Caki2 (cell line): ENCODE results near the gene HABP4. TPM values are rescaled to one million over a fixed set of nuclear protein-coding genes. Genes with fewer than 3 reads are reported as not detected.

Experiments used
- DNase-seq: peaks from one replicate; pipeline ENCODE4 v3.0.0-alpha.2; 2015; ENCODE audit warnings: low read depth
- in situ Hi-C: cut with HindIII; loops from 2 replicates; pipeline ENCODE4 v1.10.0; 2016; ENCODE audit warnings: low sequenced_read_pairs, low pct_unique_long_range_greater_than_20kb, mixed read lengths
- total RNA-seq: library from RNA; depleted of rRNA; stranded (reverse); fragments of >200 nt; shearing (Covaris generic); gene quantifications from 2 replicates; pipeline ENCODE4 v1.2.3, GENCODE V29; 2014; ENCODE audit warnings: low replicate concordance; rRNA removed

Gene HABP4, protein sequence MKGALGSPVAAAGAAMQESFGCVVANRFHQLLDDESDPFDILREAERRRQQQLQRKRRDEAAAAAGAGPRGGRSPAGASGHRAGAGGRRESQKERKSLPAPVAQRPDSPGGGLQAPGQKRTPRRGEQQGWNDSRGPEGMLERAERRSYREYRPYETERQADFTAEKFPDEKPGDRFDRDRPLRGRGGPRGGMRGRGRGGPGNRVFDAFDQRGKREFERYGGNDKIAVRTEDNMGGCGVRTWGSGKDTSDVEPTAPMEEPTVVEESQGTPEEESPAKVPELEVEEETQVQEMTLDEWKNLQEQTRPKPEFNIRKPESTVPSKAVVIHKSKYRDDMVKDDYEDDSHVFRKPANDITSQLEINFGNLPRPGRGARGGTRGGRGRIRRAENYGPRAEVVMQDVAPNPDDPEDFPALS
- total RNA-seq: 28.6 and 32.8 TPM in 2 replicates

DNA sequence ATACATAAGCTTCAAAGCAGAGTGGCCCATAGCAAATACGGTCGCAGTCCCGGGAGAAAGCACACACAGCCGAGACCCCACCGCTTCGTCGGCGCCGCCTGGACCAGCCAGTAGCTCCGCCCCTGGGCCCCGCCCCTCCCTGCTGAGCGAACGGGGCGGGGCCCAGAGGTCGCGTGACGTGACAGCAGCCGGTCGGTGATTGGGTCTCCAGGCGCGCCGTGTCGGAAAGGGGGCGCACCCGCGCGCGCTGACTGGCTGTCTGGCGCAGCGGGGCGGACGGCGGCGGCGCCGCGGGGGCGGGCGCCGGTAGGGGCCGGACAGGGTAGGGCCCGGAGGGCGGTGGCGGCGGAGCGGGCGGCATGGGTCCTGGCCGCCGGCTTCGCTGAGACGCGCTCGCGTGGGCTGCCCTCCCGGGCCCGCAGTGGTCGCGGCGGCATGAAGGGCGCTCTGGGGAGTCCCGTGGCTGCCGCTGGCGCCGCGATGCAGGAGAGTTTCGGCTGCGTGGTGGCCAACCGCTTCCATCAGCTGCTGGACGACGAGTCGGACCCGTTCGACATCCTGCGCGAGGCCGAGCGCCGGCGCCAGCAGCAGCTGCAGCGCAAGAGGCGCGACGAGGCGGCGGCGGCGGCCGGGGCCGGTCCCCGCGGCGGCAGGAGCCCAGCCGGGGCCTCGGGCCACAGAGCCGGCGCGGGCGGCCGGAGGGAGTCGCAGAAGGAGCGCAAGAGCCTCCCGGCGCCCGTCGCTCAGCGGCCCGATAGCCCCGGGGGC is at the start of gene HABP4:
TSS of gene HABP4 (plus strand) at position 325 of the 768 bp plus-strand sequence. CDS start at position 436, 111 bp downstream.
- in situ Hi-C loops: no loop called here
- peak; percentile 93 for DNase-seq

DNA sequence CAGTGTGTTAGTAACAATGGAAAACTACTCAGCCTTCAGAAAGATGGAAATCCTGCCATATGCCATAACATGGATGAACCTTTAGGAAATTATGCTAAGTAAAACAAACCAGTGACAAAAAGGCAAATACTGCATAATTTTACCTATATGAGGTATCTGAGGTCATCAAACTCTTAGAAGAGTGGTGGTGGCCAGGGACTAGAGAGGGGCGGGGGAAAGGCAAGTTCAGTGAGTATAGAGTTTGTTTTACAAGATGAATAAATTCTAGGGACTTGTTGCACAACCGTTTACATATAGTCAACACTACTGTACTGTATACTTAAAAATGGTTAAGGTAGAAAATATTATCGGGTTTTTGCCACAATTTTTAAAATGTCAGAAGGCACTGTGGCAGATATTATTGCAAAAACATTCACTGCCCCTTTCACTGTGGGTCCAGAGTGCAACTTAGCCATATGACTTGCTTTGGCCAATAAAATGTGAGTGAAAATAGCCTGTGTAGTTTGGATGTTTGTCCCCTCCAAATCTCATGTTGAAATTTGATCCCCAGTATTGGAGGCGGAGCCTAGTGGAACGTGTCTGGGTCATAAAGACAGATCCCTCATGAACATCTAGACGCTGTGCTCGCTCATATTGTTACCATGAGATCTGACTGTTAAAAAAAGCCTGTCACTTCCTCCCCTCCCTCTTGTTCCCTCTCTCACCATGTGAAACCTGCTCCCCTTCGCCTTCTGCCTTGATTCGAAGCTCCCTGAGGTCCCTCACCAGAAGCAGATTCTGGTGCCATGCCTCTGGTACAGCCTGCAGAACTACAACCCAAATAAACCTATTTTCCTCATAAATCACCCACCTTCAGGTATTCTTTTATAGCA is 41.3 kb upstream of the HABP4 start:
- in situ Hi-C loops: no loop called here
- DNase-seq: no peak

- in situ Hi-C loops: no loop called here
- DNase-seq: no peak
These were observed 38.7 kb upstream of the HABP4 start for GRCh38 chr9:96411129-96411838.

DNA sequence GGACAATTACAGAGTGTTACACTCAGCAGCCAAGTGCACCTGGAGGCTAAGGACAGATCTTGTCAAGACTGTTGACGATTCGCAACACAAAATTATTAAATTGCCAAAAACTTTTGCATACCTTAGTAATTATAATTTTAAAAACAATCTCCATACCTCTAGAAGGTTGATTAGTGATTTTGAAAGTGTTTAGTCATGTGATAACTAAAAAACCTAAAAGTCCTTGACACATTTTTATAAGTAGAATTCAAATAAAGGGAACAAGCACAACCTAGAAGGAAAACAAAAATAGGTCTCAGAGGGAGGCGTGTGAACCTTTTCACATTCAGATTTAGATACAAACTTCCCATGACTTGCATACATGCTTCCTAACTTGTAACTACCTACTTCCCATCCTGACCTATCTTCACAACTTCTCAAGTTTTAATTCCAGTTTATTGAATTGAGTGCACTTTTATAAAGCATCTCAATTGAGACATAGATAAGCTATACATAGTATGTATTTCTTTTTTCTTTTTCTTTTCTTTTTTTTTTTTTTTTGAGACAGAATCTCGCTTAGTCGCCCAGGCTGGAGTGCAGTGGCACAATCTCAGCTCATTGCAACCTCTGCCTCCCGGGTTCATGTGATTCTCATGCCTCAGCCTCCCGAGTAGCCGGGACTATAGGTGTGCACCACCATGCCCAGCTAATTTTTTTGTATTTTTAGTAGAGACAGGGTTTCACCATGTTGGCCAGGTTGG is 37.6 kb upstream of the HABP4 start:
- in situ Hi-C loops: no loop called here
- no peak for DNase-seq

DNA sequence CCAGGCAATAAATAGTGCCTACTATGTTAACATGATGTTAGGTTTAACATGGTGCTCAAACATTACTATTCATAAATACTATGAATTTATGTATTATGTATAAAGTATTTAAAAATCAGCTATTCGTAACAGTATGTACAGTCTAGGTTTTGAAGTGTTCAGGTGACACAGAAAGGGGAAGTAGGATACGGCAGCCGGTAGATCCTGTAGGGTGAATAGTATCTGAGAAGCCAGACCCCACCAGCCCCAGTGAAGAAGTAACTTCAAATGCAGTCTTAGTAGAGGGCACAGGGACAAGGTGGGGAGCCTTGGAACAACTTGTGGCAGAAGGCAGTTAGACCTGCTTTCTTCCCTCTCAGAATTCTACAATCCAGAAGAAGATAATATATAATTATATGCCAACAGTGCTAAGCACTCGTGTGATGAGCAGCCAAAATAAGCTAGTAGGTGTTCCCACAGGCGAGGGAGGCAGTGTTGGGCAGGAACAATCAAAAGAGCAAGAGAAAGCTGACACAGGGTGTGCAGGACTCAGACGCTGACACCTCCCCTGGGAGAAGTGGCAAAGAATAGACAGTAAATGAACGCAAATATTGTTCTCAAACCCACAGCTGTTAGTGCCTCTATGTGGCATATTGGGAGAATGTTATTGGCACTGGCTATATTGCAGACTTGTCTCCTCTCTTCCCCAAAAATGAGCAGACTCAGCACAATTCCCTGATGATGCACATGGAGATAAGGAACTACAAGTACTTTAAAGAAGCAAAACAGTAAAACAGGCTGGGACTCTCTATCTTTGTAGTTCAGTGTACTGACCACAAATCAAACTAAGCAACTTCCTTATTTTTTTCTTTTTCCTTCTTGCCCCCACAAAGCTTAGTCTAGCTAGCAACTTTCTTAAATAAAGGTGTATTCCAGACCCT is 36.4 kb upstream of the HABP4 start:
- no peak for DNase-seq
- in situ Hi-C loops: no loop called here

DNA sequence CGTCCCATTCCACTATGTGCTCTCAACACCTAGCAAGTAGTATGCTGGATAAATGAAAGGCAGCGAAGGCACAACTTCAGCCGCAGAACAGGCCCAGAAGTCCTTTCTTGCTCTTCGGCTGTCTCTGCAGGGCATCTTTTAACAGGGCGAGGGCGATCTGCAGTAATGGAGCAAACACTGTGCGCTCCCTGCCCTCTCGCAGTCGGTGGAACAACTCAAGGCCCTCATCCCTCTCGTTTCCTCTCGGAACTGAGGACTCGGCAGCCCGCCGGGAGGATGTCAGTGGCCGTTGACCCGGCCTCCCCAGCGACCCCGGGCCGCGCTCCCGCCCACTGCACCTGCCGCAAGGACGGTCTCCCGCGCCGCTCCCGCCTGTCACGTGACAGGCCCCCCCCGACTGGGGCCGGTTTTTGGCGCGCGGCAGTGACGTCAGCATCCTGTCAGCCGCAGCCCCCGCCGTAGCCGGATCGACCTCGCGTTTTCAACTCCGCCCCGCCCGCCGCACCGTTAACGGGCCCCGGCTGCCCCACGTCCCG is 32.9 kb upstream of the HABP4 start:
- DNase-seq: peak; percentile 80
- in situ Hi-C loops: no loop called here

DNA sequence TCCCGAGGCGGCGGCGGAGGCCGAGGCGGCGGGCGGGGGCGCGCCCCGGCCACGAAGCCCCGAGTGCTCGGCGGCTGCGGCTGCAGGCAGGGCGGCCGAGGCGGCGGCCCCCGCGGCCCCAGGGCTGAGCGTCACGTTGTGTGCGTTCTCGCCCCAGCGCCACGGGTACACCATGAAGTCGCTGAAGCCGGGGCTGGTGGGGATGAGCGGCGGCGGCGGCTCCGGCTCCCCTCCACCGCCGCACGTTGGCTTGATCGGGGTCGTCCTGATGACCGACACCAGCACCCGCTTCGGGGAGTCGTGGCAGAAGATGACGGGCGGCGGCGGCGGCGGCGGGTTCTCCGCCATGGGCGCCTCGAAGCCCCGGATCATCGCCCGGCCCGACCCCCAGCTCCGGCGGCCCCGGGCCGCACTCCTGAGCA is 32.3 kb upstream of the HABP4 start:
- DNase-seq: no peak
- in situ Hi-C loops: no loop called here

- in situ Hi-C loops: no loop called here
- peak; percentile 99 for DNase-seq
These were observed 31.7 kb upstream of the HABP4 start, which contains the start of gene ZNF367 for GRCh38 chr9:96418083-96418919. TSS of gene ZNF367 (minus strand) at chr9:96418370. CDS start at chr9:96418032, 338 bp downstream.

GRCh38 chr9:96418920-96419690 is 30.9 kb upstream of the HABP4 start:
- peak; percentile 83 for DNase-seq

GRCh38 chr9:96419691-96419969 is 30.3 kb upstream of the HABP4 start:
- in situ Hi-C loops: no loop called here
- DNase-seq: no peak

More at GRCh38 chr9:96418920-96419690, 30.9 kb upstream of the HABP4 start:
- in situ Hi-C loops: no loop called here

- DNase-seq: peak; percentile 97
- in situ Hi-C loops: no loop called here
These were observed 29.3 kb upstream of the HABP4 start for GRCh38 chr9:96420468-96421219.

DNA sequence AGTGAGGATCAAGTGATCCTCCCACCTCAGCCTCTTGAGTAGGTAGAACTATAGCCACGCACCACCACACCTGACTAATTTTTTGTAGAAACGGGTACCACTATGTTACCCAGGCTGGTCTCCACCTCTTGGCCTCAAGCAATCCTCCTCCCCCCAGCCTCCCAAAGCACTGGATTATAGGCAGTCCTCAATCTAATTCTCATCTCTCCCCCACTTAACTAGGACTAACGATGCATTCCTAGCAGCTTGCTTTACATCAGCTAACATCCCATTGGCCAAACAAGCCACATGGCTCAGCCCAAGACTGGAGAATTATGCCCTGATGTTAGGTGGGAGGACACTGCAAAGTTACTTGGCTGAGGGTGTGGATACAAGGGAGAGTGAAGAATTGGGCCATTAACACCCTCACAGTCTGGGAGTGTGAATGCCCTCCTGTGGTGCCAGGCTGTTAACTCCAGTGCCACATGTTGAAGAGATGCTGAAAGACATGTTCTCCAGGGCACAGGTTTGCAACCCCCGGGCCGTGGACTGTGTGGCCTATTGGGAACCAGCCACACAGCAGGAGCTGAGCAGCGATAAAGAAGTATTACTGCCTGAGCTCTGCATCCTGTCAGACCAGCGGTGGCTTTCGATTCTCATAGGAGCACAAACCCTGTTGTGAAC is 26.5 kb upstream of the HABP4 start:
- in situ Hi-C loops: no loop called here

GRCh38 chr9:96423985-96424336 is 26.0 kb upstream of the HABP4 start:
- DNase-seq: no peak
- in situ Hi-C loops: no loop called here

More for the DNA sequence above, 26.5 kb upstream of the HABP4 start:
- no peak for DNase-seq
